PC-3 (cell line): Measurements from ENCODE around the gene ZNF423. TPM values are rescaled to one million over a fixed set of nuclear protein-coding genes. Genes with fewer than 3 reads are reported as not detected.

Experiments used
- ATAC-seq: fragments of 200-7000 bp; cut with Tn5 transposase; 2 replicates; pipeline ENCODE4 v1.9.1; 2020; ENCODE audit warnings: mild to moderate bottlenecking, moderate library complexity
- BruUV-seq: library from RNA; stranded (reverse); fragments of 400-500 nt; replicated peaks from 2 replicates; lab custom pipeline; 2021; lab: Mats Ljungman, UMichigan
- CTCF ChIA-PET: fragments of 300-600 bp; sonication (Branson Sonifier 250); formaldehyde crosslinking; loops from one replicate; lab custom pipeline; 2022; ENCODE audit warnings: antibody characterized with exemption; lab: Charles Lee
- POLR2A ChIA-PET: fragments of 300-600 bp; sonication (Branson Sonifier 250); formaldehyde crosslinking; loops from one replicate; lab custom pipeline; 2022; ENCODE audit warnings: antibody characterized with exemption; ENCODE audit not compliant: unreplicated experiment; lab: Charles Lee
- DNase-seq: peaks from one replicate; pipeline ENCODE4 v3.0.0-alpha.2; 2015
- H2AFZ ChIP-seq: fragments of 300-600 bp; sonication (generic); 2 replicates; pipeline ENCODE4 v1.6.0; 2016; ENCODE audit warnings: antibody characterized with exemption, low read length
- H3F3A ChIP-seq: fragments of 300-600 bp; sonication (generic); one replicate; pipeline ENCODE4 v1.6.0; 2017; ENCODE audit warnings: antibody characterized with exemption, low read length, control low read depth, mild to moderate bottlenecking; ENCODE audit not compliant: unreplicated experiment
- H3K27ac ChIP-seq: fragments of 300-600 bp; sonication (generic); 2 replicates; pipeline ENCODE4 v1.5.1; 2016; ENCODE audit warnings: mild to moderate bottlenecking, low read length
- H3K27me3 ChIP-seq: fragments of 300-600 bp; sonication (generic); 2 replicates; pipeline ENCODE4 v1.6.1; 2016; ENCODE audit warnings: low read length, mixed read lengths
- H3K36me3 ChIP-seq: fragments of 300-600 bp; sonication (generic); 2 replicates; pipeline ENCODE4 v1.6.1; 2016; ENCODE audit warnings: low read depth, mixed run types, low read length, mixed read lengths
- H3K4me1 ChIP-seq: fragments of 300-600 bp; sonication (generic); 2 replicates; pipeline ENCODE4 v1.5.1; 2016; ENCODE audit warnings: low read length; ENCODE audit not compliant: insufficient read depth
- H3K4me2 ChIP-seq: fragments of 300-600 bp; sonication (generic); 2 replicates; pipeline ENCODE4 v1.6.0; 2016; ENCODE audit warnings: low read length
- H3K4me3 ChIP-seq: fragments of 300-600 bp; sonication (generic); 2 replicates; pipeline ENCODE4 v1.5.1; 2016; ENCODE audit warnings: mild to moderate bottlenecking, low read length, mixed read lengths
- H3K79me2 ChIP-seq: fragments of 300-600 bp; sonication (generic); 2 replicates; pipeline ENCODE4 v1.6.1; 2017; ENCODE audit warnings: low read length, mixed read lengths
- H3K9ac ChIP-seq: fragments of 300-600 bp; sonication (generic); 2 replicates; pipeline ENCODE4 v1.6.0; 2016; ENCODE audit warnings: mild to moderate bottlenecking, low read length
- H3K9me2 ChIP-seq: fragments of 300-600 bp; sonication (generic); replicated peaks from 2 replicates; pipeline ENCODE4 v1.6.1; 2016; ENCODE audit warnings: mixed run types, low read length, mixed read lengths
- H3K9me3 ChIP-seq: fragments of 300-600 bp; sonication (generic); 2 replicates; pipeline ENCODE4 v1.6.1; 2016; ENCODE audit warnings: low read length, mixed read lengths
- H4K20me1 ChIP-seq: fragments of 300-600 bp; sonication (generic); 2 replicates; pipeline ENCODE4 v1.6.1; 2016; ENCODE audit warnings: low read length, mixed read lengths
- EZH2 ChIP-seq: fragments of 300-600 bp; sonication (generic); IDR thresholded peaks from one replicate; pipeline ENCODE4 v1.6.1; 2017; ENCODE audit warnings: antibody characterized with exemption, mild to moderate bottlenecking, low read length; ENCODE audit not compliant: unreplicated experiment
- EZH2phosphoT487 ChIP-seq: fragments of 300-600 bp; sonication (generic); IDR thresholded peaks from 2 replicates; pipeline ENCODE4 v1.6.1; 2018; ENCODE audit warnings: mild to moderate bottlenecking, antibody characterized with exemption, low read length, borderline replicate concordance
- intact Hi-C: fragments of 100-400 bp; cut with micrococcal nuclease; formaldehyde crosslinking; loops from 2 replicates; pipeline ENCODE4 v1.9.0; 2023
- total RNA-seq: library from RNA; depleted of rRNA; stranded (reverse); fragments of >200 nt; gene quantifications from 2 replicates; pipeline ENCODE4 v1.2.3, GENCODE V29; 2014
- TF ChIP-seq, protein P1 (sequence below): fragments of 300-600 bp; sonication (generic); conservative IDR thresholded peaks from 2 replicates; pipeline ENCODE4 v1.5.1; 2017; ENCODE audit warnings: antibody characterized with exemption, low read depth, mild to moderate bottlenecking, low read length

Gene ZNF423
- total RNA-seq, 1 experiment from 2014 or later, result not detected

DNA sequence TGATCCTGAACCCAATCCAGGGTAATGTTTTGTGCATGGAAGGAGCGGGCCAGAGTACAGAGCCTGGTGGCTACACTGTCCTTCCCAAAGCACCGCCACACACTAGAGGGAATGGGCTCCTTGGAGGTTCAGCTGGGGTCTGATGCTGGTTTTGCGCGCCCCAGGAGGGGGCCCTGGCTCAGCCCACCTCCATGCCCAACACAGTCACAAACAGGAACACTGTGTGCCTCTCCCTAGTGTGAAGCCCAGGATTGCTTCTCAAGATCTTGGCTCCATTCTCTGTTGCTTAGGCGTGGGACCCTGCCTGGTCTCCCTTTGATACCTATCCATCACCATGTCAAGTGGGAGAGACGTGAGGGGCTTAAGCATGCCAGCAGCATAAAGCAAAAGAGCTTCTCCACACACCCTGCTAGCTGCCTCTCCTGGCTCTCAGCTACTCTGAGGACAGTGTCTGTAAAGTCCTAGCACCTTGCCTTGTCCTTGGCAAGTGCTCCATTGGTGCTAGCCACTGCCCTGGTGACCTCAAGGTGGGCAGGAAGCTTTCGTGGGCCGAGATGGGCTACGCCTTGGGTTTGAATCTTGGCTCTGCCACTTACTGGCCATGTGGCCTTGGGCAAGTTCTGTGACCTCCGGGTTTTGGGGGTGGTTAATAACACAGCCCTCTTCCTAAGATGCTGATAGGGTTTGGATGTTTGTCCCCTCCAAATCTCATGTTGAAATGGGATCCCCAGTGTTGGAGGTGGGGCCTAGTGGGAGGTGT is 360.1 kb downstream of the ZNF423 start:
- H3K4me1 ChIP-seq, result no peaks in the 10 kb centered on the region
- ChIA-PET POLR2A (no interaction called here), CTCF (no interaction called here)
- H3K9me3 ChIP-seq, result no peaks in the 10 kb centered on the region
- ATAC-seq (no peak), DNase-seq (no peak)
- H3K27ac ChIP-seq, result no peak overlapping the region
- BruUV-seq, result no TSS peak
- H3K4me3 ChIP-seq, result no peak overlapping the region
- no peaks in the 10 kb centered on the region for H3F3A ChIP-seq
- no peak overlapping the region for H3K9ac ChIP-seq
- H3K9me2 ChIP-seq, result no peaks in the 10 kb centered on the region
- intact Hi-C loops, result no loop called here
- TF ChIP-seq EZH2 (no peak), EZH2phosphoT487 (no peak)
- TF ChIP-seq, protein P1, sequence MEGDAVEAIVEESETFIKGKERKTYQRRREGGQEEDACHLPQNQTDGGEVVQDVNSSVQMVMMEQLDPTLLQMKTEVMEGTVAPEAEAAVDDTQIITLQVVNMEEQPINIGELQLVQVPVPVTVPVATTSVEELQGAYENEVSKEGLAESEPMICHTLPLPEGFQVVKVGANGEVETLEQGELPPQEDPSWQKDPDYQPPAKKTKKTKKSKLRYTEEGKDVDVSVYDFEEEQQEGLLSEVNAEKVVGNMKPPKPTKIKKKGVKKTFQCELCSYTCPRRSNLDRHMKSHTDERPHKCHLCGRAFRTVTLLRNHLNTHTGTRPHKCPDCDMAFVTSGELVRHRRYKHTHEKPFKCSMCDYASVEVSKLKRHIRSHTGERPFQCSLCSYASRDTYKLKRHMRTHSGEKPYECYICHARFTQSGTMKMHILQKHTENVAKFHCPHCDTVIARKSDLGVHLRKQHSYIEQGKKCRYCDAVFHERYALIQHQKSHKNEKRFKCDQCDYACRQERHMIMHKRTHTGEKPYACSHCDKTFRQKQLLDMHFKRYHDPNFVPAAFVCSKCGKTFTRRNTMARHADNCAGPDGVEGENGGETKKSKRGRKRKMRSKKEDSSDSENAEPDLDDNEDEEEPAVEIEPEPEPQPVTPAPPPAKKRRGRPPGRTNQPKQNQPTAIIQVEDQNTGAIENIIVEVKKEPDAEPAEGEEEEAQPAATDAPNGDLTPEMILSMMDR, result no peak
- no peak overlapping the region for H2AFZ ChIP-seq
- no peaks in the 10 kb centered on the region for H3K79me2 ChIP-seq
- H3K4me2 ChIP-seq, result no peak overlapping the region
- H4K20me1 ChIP-seq, result no peaks in the 10 kb centered on the region
- H3K27me3 ChIP-seq, result no peaks in the 10 kb centered on the region
- H3K36me3 ChIP-seq, result no peaks in the 10 kb centered on the region

DNA sequence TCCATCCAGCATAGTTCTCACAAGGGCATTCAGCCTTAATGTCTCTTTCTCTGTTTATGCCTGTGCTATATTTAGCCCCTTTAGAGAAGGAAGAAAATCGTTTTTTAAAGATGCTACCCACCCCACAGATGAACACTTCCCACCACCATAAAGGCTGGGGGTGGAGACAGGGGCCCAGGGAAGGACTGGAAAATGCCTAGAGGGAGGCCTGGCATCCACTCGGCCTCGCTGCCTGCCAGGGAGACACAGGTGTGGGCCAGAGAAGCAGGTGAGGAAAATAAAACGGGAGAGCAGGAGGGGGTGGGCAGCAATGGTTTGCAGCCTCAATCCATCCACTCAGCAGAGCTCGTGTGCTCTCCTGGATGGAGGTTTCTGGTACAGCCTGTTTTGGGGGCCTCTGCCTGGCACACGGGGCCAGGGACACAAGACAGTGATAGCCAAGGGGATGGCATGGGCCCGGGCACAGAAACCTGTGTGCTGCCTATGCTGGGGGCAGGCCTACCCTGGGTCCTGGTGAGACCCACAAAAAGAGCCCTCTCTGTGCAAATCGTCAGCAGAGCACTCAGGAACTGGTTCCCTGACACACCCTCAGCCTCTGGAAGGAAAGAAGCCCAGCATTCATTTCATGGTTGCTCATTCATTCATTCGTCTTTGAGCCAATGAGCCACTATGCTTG is 360.9 kb downstream of the ZNF423 start:
- no peak for TF ChIP-seq EZH2phosphoT487
- TF ChIP-seq, protein P1, result no peak
- no peaks in the 10 kb centered on the region for H3F3A ChIP-seq
- POLR2A ChIA-PET, result no interaction called here
- ATAC-seq (no peak), DNase-seq (no peak)
- BruUV-seq, result no TSS peak
- H3K9ac ChIP-seq, result no peak overlapping the region
- H2AFZ ChIP-seq, result no peak overlapping the region
- no peak overlapping the region for H3K4me3 ChIP-seq
- no peaks in the 10 kb centered on the region for H3K4me1 ChIP-seq
- no peaks in the 10 kb centered on the region for H3K36me3 ChIP-seq
- H3K4me2 ChIP-seq, result no peak overlapping the region
- H3K9me2 ChIP-seq, result no peaks in the 10 kb centered on the region
- intact Hi-C loops, result no loop called here
- no peaks in the 10 kb centered on the region for H3K27me3 ChIP-seq
- CTCF ChIA-PET, result no interaction called here
- H3K27ac ChIP-seq, result no peak overlapping the region
- no peaks in the 10 kb centered on the region for H4K20me1 ChIP-seq
- no peaks in the 10 kb centered on the region for H3K79me2 ChIP-seq
- no peaks in the 10 kb centered on the region for H3K9me3 ChIP-seq

DNA sequence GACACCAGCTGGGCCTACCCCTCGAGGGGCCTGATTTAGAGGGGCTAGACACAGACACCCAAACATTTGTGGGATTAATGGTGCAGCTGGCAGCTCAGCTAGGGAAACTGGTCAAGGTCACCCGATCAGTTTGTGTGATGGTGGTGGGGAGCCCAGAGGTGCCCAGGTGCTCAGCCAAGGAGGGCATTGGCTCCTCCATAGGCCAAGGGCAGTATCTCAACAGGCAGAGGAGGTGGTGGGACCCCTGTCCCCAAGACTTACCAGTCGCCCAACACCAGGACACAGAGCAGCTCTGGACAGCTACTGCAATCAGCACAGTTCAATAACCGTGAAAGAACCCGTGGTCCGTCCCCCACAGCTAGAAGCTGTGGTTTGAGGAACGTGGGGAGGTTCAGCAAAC is 361.4 kb downstream of the ZNF423 start:
- Histone ChIP-seq H3K4me3 (no peak overlapping the region), H3K36me3 (no peaks in the 10 kb centered on the region), H3K9ac (no peak overlapping the region), H3K4me2 (no peak overlapping the region), H3F3A (no peaks in the 10 kb centered on the region), H3K79me2 (no peaks in the 10 kb centered on the region), H3K9me3 (no peaks in the 10 kb centered on the region), H3K4me1 (no peaks in the 10 kb centered on the region), H3K27me3 (no peaks in the 10 kb centered on the region), H2AFZ (no peak overlapping the region), H4K20me1 (no peaks in the 10 kb centered on the region), H3K9me2 (no peaks in the 10 kb centered on the region), H3K27ac (no peak overlapping the region)
- intact Hi-C loops, result no loop called here
- TF ChIP-seq EZH2phosphoT487 (no peak), EZH2 (no peak)
- TF ChIP-seq, protein P1, result no peak
- DNase-seq (no peak), ATAC-seq (no peak)
- CTCF ChIA-PET, result no interaction called here
- POLR2A ChIA-PET, result no interaction called here
- no TSS peak for BruUV-seq
